Measurements from ENCODE around the gene LMNTD2.
"Not testable (repeated sequence)": the region's sequence is repeated elsewhere in the genome, so short reads cannot be mapped to it uniquely, and the experiment has no call there.

Gene LMNTD2

GRCh38 chr11:532527-532985, 28.0 kb downstream of the LMNTD2 start:
- DNase-seq = no peak

DNA sequence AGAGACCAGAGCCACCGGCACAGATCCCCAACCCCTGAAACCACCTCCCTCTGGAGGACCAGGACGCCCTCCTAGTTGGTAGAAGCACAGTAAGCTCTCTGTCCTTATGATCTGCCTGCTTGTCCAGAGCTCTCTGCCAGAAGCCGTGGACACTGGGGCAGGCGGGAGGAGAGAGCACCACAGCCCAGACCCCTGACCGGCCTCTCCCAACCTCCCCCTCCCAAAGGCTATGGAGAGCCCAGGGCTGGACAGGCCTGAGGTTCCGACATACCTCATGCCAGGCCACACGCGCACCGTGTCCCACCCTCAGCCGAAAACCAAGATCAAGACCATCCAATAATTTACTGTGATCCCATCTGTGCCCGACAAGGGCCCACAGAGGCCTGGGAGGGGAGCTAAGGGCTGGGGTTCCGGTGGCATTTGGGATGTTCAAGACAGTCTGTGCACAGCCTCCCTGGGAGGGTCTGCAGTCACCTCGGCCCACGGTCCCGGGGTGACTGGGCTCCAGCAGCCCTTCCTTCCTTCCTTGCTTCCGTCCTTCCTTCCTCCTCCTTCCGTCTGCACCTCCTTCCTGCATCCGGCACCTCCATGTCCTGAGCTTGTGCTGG, 28.5 kb downstream of the LMNTD2 start:
- DNase-seq = no peak

DNA sequence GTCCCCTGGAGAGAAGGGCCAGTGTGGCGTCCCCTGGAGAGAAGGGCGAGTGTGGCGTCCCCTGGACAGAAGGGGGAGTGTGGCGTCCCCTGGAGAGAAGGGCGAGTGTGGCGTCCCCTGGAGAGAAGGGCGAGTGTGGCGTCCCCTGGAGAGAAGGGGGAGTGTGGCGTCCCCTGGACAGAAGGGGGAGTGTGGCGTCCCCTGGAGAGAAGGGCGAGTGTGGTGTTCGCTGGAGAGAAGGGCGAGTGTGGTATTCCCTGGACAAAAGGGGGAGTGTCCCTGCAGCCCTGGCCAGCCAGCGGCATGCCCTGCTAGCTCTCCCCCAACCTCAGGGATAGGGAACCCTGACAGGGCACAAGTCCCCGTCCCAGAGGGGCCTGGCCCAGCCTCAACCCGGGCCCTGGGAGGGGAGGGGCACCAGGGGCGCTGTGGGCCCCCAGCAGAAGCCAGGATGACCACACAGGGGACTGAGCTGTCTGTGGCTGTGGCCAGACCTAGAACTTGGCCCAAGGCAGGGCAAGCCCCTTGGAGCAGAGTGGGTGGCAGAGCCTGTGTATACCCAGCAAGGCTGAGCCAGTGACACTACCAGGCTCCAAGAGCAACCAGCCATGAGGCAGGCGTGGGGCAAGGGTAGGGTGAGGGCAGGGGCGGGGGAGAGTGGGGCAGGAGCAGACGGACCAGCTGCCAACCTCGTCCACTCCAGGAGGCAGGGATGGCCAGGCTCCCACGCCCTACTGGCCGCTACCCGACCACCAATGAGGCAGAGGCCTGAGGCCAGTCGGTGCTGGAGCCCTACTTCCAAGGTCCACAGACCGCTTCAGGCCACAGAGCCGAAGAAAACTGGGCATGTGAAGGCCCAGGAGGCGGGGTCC, 29.3 kb downstream of the LMNTD2 start:
- no peak for DNase-seq

DNA sequence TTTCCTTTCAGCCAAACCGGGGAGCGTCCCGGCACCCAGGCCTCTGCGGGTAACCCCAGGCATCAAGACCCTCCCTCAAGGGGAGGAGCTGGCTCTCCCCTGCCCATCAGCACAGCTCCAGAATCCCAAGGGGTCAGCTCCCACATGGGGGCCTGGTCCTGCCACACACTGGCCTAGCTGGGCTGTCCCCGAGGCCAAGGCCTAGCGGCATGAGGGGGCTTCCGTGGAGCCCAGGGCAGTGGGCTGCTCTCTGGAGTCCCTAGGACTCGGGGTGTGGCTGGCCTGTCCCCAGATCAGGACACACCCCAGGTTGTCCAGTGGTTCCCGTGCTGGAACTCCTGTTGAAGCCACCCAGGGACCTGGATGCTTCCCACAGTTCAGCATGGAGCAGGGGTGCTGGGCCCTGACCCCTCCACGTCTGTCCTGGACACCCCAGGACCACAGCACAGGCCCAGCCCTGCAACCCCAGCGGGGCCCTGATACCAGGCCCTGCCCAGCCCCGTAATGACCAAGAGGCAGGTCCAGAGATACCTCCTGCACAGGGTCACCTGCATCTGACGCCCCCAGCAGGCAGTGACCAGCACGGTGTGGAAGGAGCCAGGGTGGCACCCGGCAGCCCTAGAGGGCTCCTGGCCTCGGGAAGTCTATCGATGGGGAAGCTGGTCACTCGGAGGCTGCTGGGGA, 30.7 kb downstream of the LMNTD2 start:
- no peak for DNase-seq

GRCh38 chr11:528815-529727, 31.5 kb downstream of the LMNTD2 start:
- DNase-seq = peak; percentile 63

GRCh38 chr11:528166-528814, 32.2 kb downstream of the LMNTD2 start:
- DNase-seq = no peak

DNA sequence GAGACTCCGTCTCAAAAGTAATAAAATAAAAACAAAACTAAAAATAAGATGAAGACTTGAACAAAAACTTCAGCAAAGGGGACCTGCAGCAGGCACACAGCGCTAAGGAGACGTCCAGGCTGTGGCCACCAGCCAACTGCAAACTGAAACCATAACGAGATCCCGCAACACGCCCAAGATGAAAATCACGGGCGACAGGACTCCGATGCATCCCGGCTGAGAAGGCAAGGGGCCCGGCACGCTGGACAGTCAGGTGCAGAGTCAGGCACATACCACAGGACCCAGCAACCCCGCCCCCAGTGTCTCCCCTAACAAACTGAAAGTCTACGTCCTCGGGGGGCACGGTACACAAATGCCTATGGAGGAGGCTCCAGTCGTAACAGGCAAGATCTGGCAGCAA, 34.3 kb downstream of the LMNTD2 start:
- no peak for DNase-seq

DNA sequence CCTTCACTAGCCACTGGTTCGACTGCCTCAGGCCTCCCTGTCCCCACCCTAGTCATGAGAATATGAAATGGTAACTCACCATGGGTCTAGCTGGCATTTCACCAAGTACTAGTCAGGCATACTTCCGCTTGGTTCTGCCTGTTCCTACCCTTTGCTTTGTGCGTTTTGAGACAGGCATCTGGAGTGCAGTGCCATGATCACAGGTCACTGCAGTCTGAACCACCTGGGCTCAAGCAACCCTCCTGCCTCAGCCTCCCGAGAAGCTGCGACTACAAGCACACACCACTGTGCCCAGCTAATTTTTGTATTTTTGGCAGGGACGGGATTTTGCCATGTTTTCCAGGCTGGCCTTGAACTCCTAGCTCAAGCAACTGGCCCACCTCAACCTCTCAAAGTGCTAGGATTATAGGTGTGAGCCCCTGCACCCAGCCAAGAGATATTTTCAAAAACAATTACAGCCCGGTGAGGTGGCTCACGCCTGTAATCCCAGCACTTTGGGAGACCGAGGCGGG, 39.3 kb downstream of the LMNTD2 start:
- no peak for DNase-seq

DNA sequence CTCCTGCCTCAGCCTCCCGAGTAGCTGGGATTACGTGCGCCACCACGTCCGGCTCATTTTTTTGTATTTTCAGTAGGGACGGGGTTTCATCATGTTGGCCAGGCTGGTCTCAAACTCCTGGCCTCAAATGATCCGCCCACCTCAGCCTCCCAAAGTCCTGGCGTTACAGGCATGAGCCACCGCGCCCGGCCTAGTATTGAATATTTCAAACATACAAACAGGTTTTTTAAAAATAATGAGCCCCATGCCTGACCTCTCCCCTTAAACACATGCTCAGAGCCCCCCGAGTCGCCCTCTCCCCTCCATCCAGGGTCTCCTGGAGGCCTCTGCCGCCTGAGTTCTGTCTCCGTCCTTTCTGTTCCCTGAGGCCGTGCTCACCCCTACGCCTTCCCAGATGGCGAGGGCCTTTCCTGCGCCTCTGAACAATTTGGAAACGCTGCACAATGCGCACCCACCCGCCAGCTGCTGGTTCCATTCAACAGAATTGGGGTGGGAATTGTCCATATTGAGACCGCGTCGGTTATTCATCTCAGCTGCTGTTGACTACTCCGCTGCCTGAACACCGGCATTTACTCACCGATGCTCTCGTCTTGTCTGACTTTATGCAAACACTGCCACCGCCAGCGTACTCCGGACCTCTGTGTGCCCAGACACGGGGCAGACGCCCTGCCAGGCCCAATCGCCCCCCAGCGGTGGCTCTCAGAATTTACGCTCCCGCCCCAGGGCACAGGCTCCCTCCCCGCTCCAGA, 39.9 kb downstream of the LMNTD2 start:
- no peak for DNase-seq

DNA sequence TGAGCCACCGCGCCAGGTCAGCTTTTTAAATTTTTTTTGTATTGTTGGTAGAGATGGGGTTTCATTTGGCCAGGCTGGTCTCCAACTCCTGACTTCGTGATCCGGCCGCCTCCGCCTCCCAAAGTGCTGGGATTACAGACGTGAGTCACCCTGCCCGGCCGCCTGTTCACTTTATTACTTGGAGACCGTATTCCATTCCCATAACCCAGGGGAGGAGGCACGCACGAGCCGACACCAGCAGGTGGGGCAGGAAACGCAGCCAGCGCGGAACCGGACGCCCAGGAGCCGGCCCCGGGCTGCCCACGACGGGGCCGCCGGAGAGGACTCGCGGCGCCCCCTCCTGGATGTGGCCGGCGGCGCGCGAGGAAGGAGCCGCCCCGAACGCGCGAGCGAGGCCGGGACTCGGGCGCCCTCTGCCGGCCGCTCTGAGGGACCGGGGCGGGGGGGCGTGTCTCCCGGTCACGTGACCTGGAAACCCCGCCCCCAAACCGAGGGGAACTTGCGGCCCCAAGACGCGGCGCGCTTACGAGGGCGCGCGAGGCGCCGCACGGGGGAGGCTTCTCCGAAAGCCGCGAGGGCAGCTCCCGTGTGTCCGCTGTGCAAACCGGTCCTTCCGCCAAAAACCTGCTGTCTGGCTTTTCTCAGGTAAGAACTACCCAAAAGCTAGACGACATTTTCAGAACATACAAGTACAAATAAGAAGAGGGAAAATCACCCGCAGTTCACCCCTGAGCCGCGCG, 41.9 kb downstream of the LMNTD2 start:
- DNase-seq = peak; percentile 89

DNA sequence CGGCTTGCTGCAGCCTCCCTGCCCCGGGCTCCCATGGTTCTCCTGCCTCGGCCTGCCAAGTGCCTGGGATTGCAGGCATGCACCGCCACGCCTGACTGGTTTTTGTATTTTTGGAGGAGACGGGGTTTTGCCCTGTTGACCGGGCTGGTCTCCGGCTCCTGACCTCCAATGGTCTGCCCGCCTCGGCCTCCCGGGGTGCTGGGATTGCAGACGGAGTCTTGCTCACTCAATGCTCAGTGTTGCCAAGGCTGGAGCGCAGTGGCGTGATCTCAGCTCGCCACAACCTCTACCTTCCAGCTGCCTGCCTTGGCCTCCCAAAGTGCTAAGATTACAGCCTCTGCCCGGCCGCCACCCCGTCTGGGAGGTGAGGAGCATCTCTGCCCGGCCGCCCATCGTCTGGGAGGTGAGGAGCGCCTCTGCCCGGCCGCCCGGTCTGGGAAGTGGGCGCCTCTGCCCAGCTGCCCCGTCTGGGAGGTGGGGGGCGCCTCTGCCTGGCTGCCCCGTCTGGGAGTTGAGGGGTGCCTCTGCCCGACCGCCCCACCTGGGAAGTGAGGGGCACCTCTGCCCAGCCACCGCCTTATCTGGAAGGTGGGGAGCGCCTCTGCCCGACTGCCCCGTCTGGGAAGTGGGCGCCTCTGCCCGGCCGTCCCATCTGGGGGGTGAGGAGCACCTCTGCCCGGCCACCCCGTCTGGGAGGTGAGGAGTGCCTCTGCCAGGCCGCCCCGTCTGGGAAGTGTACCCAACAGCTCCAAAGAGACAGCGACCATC, 43.4 kb downstream of the LMNTD2 start:
- DNase-seq = not testable (repeated sequence)

- no peak for DNase-seq
Observed at GRCh38 chr11:516400-516799, 44.1 kb downstream of the LMNTD2 start.

GRCh38 chr11:515131-515530, 45.4 kb downstream of the LMNTD2 start:
- DNase-seq = no peak

GRCh38 chr11:514606-515005, 45.9 kb downstream of the LMNTD2 start:
- no peak for DNase-seq

GRCh38 chr11:512761-513595, 47.6 kb downstream of the LMNTD2 start:
- no peak for DNase-seq

DNA sequence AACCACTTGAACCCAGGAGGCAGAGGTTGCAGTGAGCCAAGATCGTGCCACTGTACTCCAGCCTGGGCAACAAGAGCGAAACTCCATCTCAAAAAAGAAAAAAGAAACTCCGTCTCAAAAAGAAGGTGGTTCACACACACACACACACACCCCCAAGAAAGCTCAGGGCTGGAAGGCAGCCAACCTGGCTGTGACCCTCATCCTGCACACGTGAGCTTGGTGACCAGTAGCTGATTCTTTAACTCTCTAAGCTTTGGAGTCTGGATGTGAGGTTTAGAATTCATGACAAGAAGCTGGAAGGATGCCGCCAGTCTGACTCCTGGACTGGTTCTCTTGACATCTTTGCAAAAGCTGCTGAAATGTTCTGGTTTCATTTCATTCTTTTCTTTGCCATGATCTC, 51.6 kb downstream of the LMNTD2 start:
- DNase-seq = no peak

- no peak for DNase-seq
Observed at GRCh38 chr11:507727-508515, 52.6 kb downstream of the LMNTD2 start.

All from right hindlimb (tissue), 1 donor.